Measurements from ENCODE around the gene ULK4. TPM values are rescaled to one million over a fixed set of nuclear protein-coding genes. Genes with fewer than 3 reads are reported as not detected.

The ULK4 gene
- total RNA-seq, 1 experiment from 2014 or later: 6.3 TPM

- H4K20me1 ChIP-seq (ENCODE audit: insufficient read depth): no peaks in the 10 kb centered on the region
- no peaks in the 10 kb centered on the region for H3K27me3 ChIP-seq (ENCODE audit: insufficient read depth, low read length)
- no TSS peak for BruUV-seq (replicated peaks)
- H3K27ac ChIP-seq (ENCODE audit: low read depth, low read length): no peak overlapping the region
- H3K9me2 ChIP-seq (ENCODE audit: insufficient read depth): no peaks in the 10 kb centered on the region
- H3K4me1 ChIP-seq (ENCODE audit: control insufficient read depth in 1 of 2, insufficient read depth in 2 of 2, low read length in 2 of 2): no peaks in the 10 kb centered on the region
- intact Hi-C loops (cut with micrococcal nuclease): no loop called here
- ChIA-PET POLR2A (interaction anchor here (0.7 kb wide), 1 partner anchor 31 kb away, joined by 3 read pairs; no protein-coding TSS in a partner anchor), RAD21 (ENCODE audit: low non-redundant PET in 1 of 2, low total read pairs in 2 of 2, uncharacterized antibody in 2 of 2, unreplicated experiment in 2 of 2) (no interaction called here), CTCF (no interaction called here)
- H3K79me2 ChIP-seq (ENCODE audit: insufficient read depth, low read length): no peaks in the 10 kb centered on the region
- no peak overlapping the region for H3K4me2 ChIP-seq (ENCODE audit: low read length)
- H3K9me3 ChIP-seq (ENCODE audit: control insufficient read depth in 1 of 2, insufficient read depth in 1 of 2, low read depth in 1 of 2, low read length in 2 of 2): no peaks in the 10 kb centered on the region
- no peaks in the 10 kb centered on the region for H3K36me3 ChIP-seq (ENCODE audit: control insufficient read depth in 1 of 2, insufficient read depth in 2 of 2, low read length in 2 of 2)
- ATAC-seq (no peak), DNase-seq (ENCODE audit: low read depth, low spot score) (no peak)
- H3K4me3 ChIP-seq (replicated peaks in 1 of 2; ENCODE audit: low read depth in 1 of 2, low read length in 2 of 2): no peak overlapping the region
- H2AFZ ChIP-seq (ENCODE audit: low read depth, low read length, poor library complexity, severe bottlenecking): no peak overlapping the region
- no peak overlapping the region for H3K9ac ChIP-seq (ENCODE audit: low read length)
- TF ChIP-seq JUND (IDR thresholded peaks at IDR 0.05): no peak
- no peak for TF ChIP-seq YY1 (IDR thresholded peaks at IDR 0.05; ENCODE audit: extremely low read depth, insufficient replicate concordance, low read depth, low read length)
- TF ChIP-seq POLR2A (IDR thresholded peaks at IDR 0.05; ENCODE audit: borderline replicate concordance, extremely low read depth, insufficient read depth, insufficient read length): no peak
- no peak for TF ChIP-seq REST (IDR thresholded peaks at IDR 0.05; ENCODE audit: low read depth)
- TF ChIP-seq SP1 (IDR thresholded peaks at IDR 0.05; ENCODE audit: low read depth): no peak
- TF ChIP-seq CEBPB (IDR thresholded peaks at IDR 0.05; ENCODE audit: low read depth): no peak
- no peak for TF ChIP-seq EZH2phosphoT487 (IDR thresholded peaks at IDR 0.05; ENCODE audit: borderline replicate concordance)
- no peak for TF ChIP-seq EGR1 (IDR thresholded peaks at IDR 0.05; ENCODE audit: low read depth)
- TF ChIP-seq FOSL1 (IDR thresholded peaks at IDR 0.05; ENCODE audit: low read depth): no peak
- TF ChIP-seq SIN3A (IDR thresholded peaks at IDR 0.05; ENCODE audit: low read depth): no peak
- TF ChIP-seq SRF (IDR thresholded peaks at IDR 0.05; ENCODE audit: low read depth): no peak
- TF ChIP-seq MAX (IDR thresholded peaks at IDR 0.05): no peak
- no peak for TF ChIP-seq ZNF274 (IDR thresholded peaks at IDR 0.05; ENCODE audit: low read depth, low read length)
- TF ChIP-seq ATF3 (IDR thresholded peaks at IDR 0.05): no peak
- no peak for TF ChIP-seq POLR2AphosphoS5 (IDR thresholded peaks at IDR 0.05; ENCODE audit: low read depth, low read length)
- no peak for TF ChIP-seq ZBTB33 (IDR thresholded peaks at IDR 0.05; ENCODE audit: extremely low read depth, insufficient replicate concordance, low read length)
- TF ChIP-seq ZFX (IDR thresholded peaks at IDR 0.05): no peak
- TF ChIP-seq CBX3 (IDR thresholded peaks at IDR 0.05; ENCODE audit: low read depth): no peak
- TF ChIP-seq EZH2 (IDR thresholded peaks at IDR 0.05): no peak
These were observed 43.5 kb upstream of the ULK4 start for GRCh38 chr3:42005401-42005800.
